H1 (cell line): ENCODE data around the gene SLC25A38. TPM values are rescaled to one million over a fixed set of nuclear protein-coding genes. Genes with fewer than 3 reads are reported as not detected.
A peak's percentile ranks its signal among the peaks of the same experiment; 100 is the strongest.

Experiments used
- CTCF ChIA-PET: fragments of 300-600 bp; sonication (Branson Sonifier 250); formaldehyde crosslinking; loops from one replicate; lab custom pipeline; 2021; ENCODE audit not compliant: partially characterized antibody; lab: Charles Lee
- POLR2A ChIA-PET: fragments of 300-600 bp; sonication (Branson Sonifier 250); formaldehyde crosslinking; loops from one replicate; lab custom pipeline; 2021; ENCODE audit warnings: inconsistent platforms; ENCODE audit not compliant: partially characterized antibody; lab: Charles Lee
- DNase-seq, 2 experiments: peaks; one replicate each; pipeline versions ENCODE4 v3.0.0 to v3.0.0-alpha.2; 2010 to 2022; ENCODE audit warnings: low spot score in 2 of 2, low read depth in 1 of 2, mixed read lengths in 1 of 2
- FAIRE-seq: peaks from 2 replicates; lab custom pipeline; 2011; peaks lifted over from hg19 to GRCh38; lab: Jason Lieb, UNC
- H2AFZ ChIP-seq: 2 replicates; pipeline ENCODE4 v1.8.1; 2012; ENCODE audit warnings: low read length, inconsistent platforms
- H2AK5ac ChIP-seq: 2 replicates; pipeline ENCODE4 v1.6.1; 2013; ENCODE audit warnings: low read depth, low read length
- H2BK120ac ChIP-seq: replicated peaks from 2 replicates; pipeline ENCODE3; 2013; ENCODE audit warnings: low read depth, low read length, inconsistent platforms
- H2BK12ac ChIP-seq: 2 replicates; pipeline ENCODE4 v1.6.1; 2013; ENCODE audit warnings: low read depth, low read length
- H2BK15ac ChIP-seq: 2 replicates; pipeline ENCODE4 v1.6.1; 2013; ENCODE audit warnings: low read length
- H2BK20ac ChIP-seq: 2 replicates; pipeline ENCODE4 v1.6.1; 2013; ENCODE audit warnings: low read length
- H2BK5ac ChIP-seq: 2 replicates; pipeline ENCODE4 v1.6.1; 2013; ENCODE audit warnings: low read depth, low read length
- H3K14ac ChIP-seq: 2 replicates; pipeline ENCODE4 v1.6.1; 2013; ENCODE audit warnings: inconsistent platforms; ENCODE audit not compliant: insufficient read length
- H3K18ac ChIP-seq: 2 replicates; pipeline ENCODE4 v1.6.1; 2013; ENCODE audit warnings: low read length; ENCODE audit errors: extremely low read depth
- H3K23ac ChIP-seq: 2 replicates; pipeline ENCODE4 v1.6.1; 2013; ENCODE audit warnings: inconsistent platforms; ENCODE audit not compliant: insufficient read length
- H3K23me2 ChIP-seq: 2 replicates; pipeline ENCODE4 v1.6.1; 2013; ENCODE audit warnings: low read depth, low read length
- H3K27ac ChIP-seq: 2 replicates; pipeline ENCODE4 v1.6.1; 2011; ENCODE audit warnings: low read depth, low read length, inconsistent platforms
- H3K27me3 ChIP-seq, 4 experiments: replicated peaks in 1 of 4; 1 replicate in 1 of 4; 2 replicates in 3 of 4; pipeline versions ENCODE4 v1.6.1 to v1.8.1; 2011 to 2013; ENCODE audit warnings: low read length in 3 of 4, mild to moderate bottlenecking in 3 of 4, inconsistent platforms in 2 of 4, mixed read lengths in 2 of 4, moderate library complexity in 1 of 4; ENCODE audit not compliant: control insufficient read depth in 3 of 4, insufficient read depth in 3 of 4; ENCODE audit errors: extremely low read depth in 1 of 4
- H3K36me3 ChIP-seq, 4 experiments: 2 replicates each; pipeline versions ENCODE4 v1.6.1 to v1.8.1; 2011 to 2013; ENCODE audit warnings: mild to moderate bottlenecking in 4 of 4, low read length in 3 of 4, moderate library complexity in 2 of 4, control low read depth in 1 of 4, inconsistent platforms in 1 of 4; ENCODE audit not compliant: insufficient read depth in 4 of 4, control insufficient read depth in 2 of 4
- H3K4ac ChIP-seq: replicated peaks from 2 replicates; pipeline ENCODE3; 2013; ENCODE audit warnings: low read length, low read depth, mixed read lengths, inconsistent platforms; ENCODE audit not compliant: insufficient read length
- H3K4me1 ChIP-seq, 4 experiments: replicated peaks in 1 of 4; 1 replicate in 1 of 4; 2 replicates in 3 of 4; pipeline versions ENCODE4 v1.6.1 to v1.8.1; 2011 to 2013; ENCODE audit warnings: low read length in 3 of 4, inconsistent platforms in 2 of 4, mixed read lengths in 1 of 4; ENCODE audit not compliant: insufficient read depth in 4 of 4, control insufficient read depth in 3 of 4
- H3K4me2 ChIP-seq, 2 experiments: 2 replicates each; pipeline versions ENCODE4 v1.6.1 to v1.8.1; 2011 to 2013; ENCODE audit warnings: low read depth in 2 of 2, low read length in 2 of 2, control low read depth in 1 of 2, inconsistent platforms in 1 of 2, mild to moderate bottlenecking in 1 of 2; ENCODE audit not compliant: insufficient read depth in 1 of 2
- H3K4me3 ChIP-seq, 4 experiments: fragments of 200-600, 300-600 bp in 1 of 4; sonication (generic), shearing (Covaris generic), sonication (Bioruptor Twin) in 1 of 4; 2 replicates each; pipeline versions ENCODE4 v1.5.1 to v1.8.1; 2011 to 2016; ENCODE audit warnings: low read length in 4 of 4, low read depth in 3 of 4, control low read depth in 2 of 4, inconsistent platforms in 2 of 4, mild to moderate bottlenecking in 2 of 4, mixed read lengths in 1 of 4, moderate library complexity in 1 of 4; ENCODE audit not compliant: insufficient read depth in 2 of 4; ENCODE audit errors: extremely low read depth in 1 of 4
- H3K56ac ChIP-seq: replicated peaks from 2 replicates; pipeline ENCODE3; 2013; ENCODE audit warnings: low read depth, mild to moderate bottlenecking, mixed read lengths, low read length, inconsistent platforms; ENCODE audit not compliant: insufficient read length
- H3K79me1 ChIP-seq: 2 replicates; pipeline ENCODE4 v1.6.1; 2013; ENCODE audit warnings: low read depth, low read length, control low read depth
- H3K79me2 ChIP-seq, 2 experiments: 2 replicates each; pipeline versions ENCODE4 v1.6.1 to v1.8.1; 2012 to 2013; ENCODE audit warnings: low read length in 2 of 2, mild to moderate bottlenecking in 2 of 2, inconsistent platforms in 1 of 2; ENCODE audit not compliant: insufficient read depth in 2 of 2, control insufficient read depth in 1 of 2
- H3K9ac ChIP-seq, 4 experiments: replicated peaks in 1 of 4; 1 replicate in 1 of 4; 2 replicates in 3 of 4; pipeline versions ENCODE4 v1.6.1 to v1.8.1; 2011 to 2013; ENCODE audit warnings: low read depth in 3 of 4, low read length in 3 of 4, control low read depth in 2 of 4, mild to moderate bottlenecking in 2 of 4, moderate library complexity in 2 of 4, inconsistent platforms in 1 of 4; ENCODE audit errors: extremely low read depth in 1 of 4
- H3K9me3 ChIP-seq, 2 experiments: 2 replicates each; pipeline versions ENCODE4 v1.6.1 to v1.8.1; 2012 to 2013; ENCODE audit warnings: mild to moderate bottlenecking in 2 of 2, moderate library complexity in 2 of 2, control low read depth in 1 of 2, inconsistent platforms in 1 of 2, low read depth in 1 of 2, low read length in 1 of 2, mixed read lengths in 1 of 2; ENCODE audit not compliant: insufficient read depth in 2 of 2
- H4K20me1 ChIP-seq, 2 experiments: replicated peaks in 1 of 2; 2 replicates each; pipeline versions ENCODE3 to v1.8.1; 2011 to 2013; ENCODE audit warnings: inconsistent platforms in 2 of 2, low read length in 2 of 2, mild to moderate bottlenecking in 1 of 2; ENCODE audit not compliant: insufficient read depth in 2 of 2, control insufficient read depth in 1 of 2
- H4K5ac ChIP-seq: 2 replicates; pipeline ENCODE4 v1.6.1; 2013; ENCODE audit warnings: low read length, low read depth, mixed read lengths, inconsistent platforms; ENCODE audit not compliant: insufficient read length
- H4K8ac ChIP-seq: 2 replicates; pipeline ENCODE4 v1.8.0; 2013; ENCODE audit warnings: mild to moderate bottlenecking, moderate library complexity, low read length, inconsistent platforms; ENCODE audit not compliant: insufficient read depth; ENCODE audit errors: extremely low read depth
- H4K91ac ChIP-seq: replicated peaks from 2 replicates; pipeline ENCODE3; 2013; ENCODE audit warnings: low read length, mixed read lengths, inconsistent platforms; ENCODE audit not compliant: insufficient read length
- HDAC6 ChIP-seq: IDR thresholded peaks from one replicate; pipeline ENCODE4 v1.7.1; 2012; ENCODE audit warnings: low read depth, mild to moderate bottlenecking, inconsistent platforms, low read length, moderate library complexity
- POLR2A ChIP-seq, 2 experiments: IDR thresholded peaks; 1 replicate in 1 of 2; 2 replicates in 1 of 2; pipeline ENCODE4 v1.6.1; 2011; ENCODE audit warnings: low read depth in 2 of 2, low read length in 2 of 2, mild to moderate bottlenecking in 2 of 2; ENCODE audit errors: control extremely low read depth in 1 of 2
- POLR2AphosphoS5 ChIP-seq: IDR thresholded peaks from 2 replicates; pipeline ENCODE4 v1.6.1; 2011; ENCODE audit warnings: low read depth, low read length
- WGBS, 2 experiments: shearing (Covaris generic) in 1 of 2; methylation state at CpG; one replicate each; pipeline versions ENCODE4 v1.1.6 to v1.1.7; 2013 to 2015; ENCODE audit warnings: low lambda C conversion rate in 2 of 2, mixed read lengths in 2 of 2, inconsistent platforms in 1 of 2, low coverage in 1 of 2, missing lambda C conversion rate in 1 of 2; ENCODE audit not compliant: insufficient replicate concordance in 2 of 2, insufficient coverage in 1 of 2, insufficient read length in 1 of 2; ENCODE audit errors: extremely low coverage in 1 of 2, missing lambda C conversion rate in 1 of 2; 5-methylcytosine and 5-hydroxymethylcytosine counted together
- polyA plus RNA-seq, 7 experiments: library from polyadenylated mRNA; depleted of rRNA in 3 of 7; stranded (reverse) in 5 of 7; unstranded in 2 of 7; fragments of >200 nt in 5 of 7; fragments of 200-250 nt in 2 of 7; gene quantifications; 1 replicate in 5 of 7; 2 replicates in 1 of 7; 4 replicates in 1 of 7; pipeline versions ENCODE4 v1.2.1 to v1.2.3, GENCODE V29; 2011 to 2013; ENCODE audit warnings: missing spikeins in 2 of 7, mixed read lengths in 2 of 7
- total RNA-seq: library from RNA; stranded (reverse); fragmentation: NEBNext Ultra II Directional; extraction: Animal tissue kit (Norgen Biotek cat#: 25700); gene quantifications from 2 replicates; pipeline ENCODE4 v1.2.1, GENCODE V29; 2021

The SLC25A38 gene
- total and polyA plus RNA-seq, 2 of the 8 experiments (the other 6 are each of a cell fraction or from before 2014, with no cell fraction given): 41.2 to 45.8 TPM

- TF ChIP-seq POLR2AphosphoS5: peak; percentile 17; the same call in 1 of the 2 replicates
- peak; percentile 6 to 78 for TF ChIP-seq POLR2A (IDR thresholded peaks at IDR 0.05; ENCODE audit: control extremely low read depth in 1 of 2, low read depth in 2 of 2, low read length in 2 of 2)
- no peak for TF ChIP-seq HDAC6
- peak overlapping the region; percentile 26; the same call in 1 of the 2 replicates for H3K18ac ChIP-seq
- CTCF ChIA-PET: interaction anchor here (1.0 to 4.3 kb wide), 6 partner anchors 8 to 758 kb away, joined by 3 to 30 read pairs (median 6); no protein-coding TSS in a partner anchor
- peaks cover 9% of the 10 kb centered on the region for H3K23me2 ChIP-seq
- no peak overlapping the region for H4K8ac ChIP-seq
- no peak overlapping the region for H2AK5ac ChIP-seq
- no peak overlapping the region; the same call in 1 of the 2 replicates for H2BK15ac ChIP-seq
- FAIRE-seq (no peak), DNase-seq (no peak)
- no peak overlapping the region for H4K91ac ChIP-seq
- H3K9ac ChIP-seq: peak overlapping the region in 2 of 4 experiments; percentile 26 to 28; a peak in 1 of 7 replicates
- H2BK5ac ChIP-seq: peak overlapping the region; percentile 49; the same call in 1 of the 2 replicates
- H3K79me2 ChIP-seq: peaks cover 8 to 38% of the 10 kb centered on the region in 2 experiments; a peak in 3 of 4 replicates
- H2BK12ac ChIP-seq: no peak overlapping the region
- peak overlapping the region; percentile 51 for H3K27ac ChIP-seq
- no peak overlapping the region for H4K5ac ChIP-seq
- H3K14ac ChIP-seq: no peak overlapping the region
- no peak overlapping the region for H2AFZ ChIP-seq
- H3K4me3 ChIP-seq: peak overlapping the region in 2 of 4 experiments; percentile 68 to 83; a peak in 4 of 8 replicates
- POLR2A ChIA-PET: interaction anchor here (0.7 to 33.7 kb wide), 25 partner anchors 1 to 275 kb away, joined by 3 to 771 read pairs (median 5); partner anchors contain the start of genes RPSA and SLC25A38
- no peaks in the 10 kb centered on the region for H3K27me3 ChIP-seq
- H3K4ac ChIP-seq: no peak overlapping the region
- H4K20me1 ChIP-seq: peaks cover 22% of the 10 kb centered on the region in 2 experiments
- peaks cover 10 to 14% (median 11%) of the 10 kb centered on the region in 4 experiments for H3K4me1 ChIP-seq
- no peak overlapping the region for H2BK120ac ChIP-seq
- no peak overlapping the region for H2BK20ac ChIP-seq
- H3K36me3 ChIP-seq: peaks cover 35 to 68% (median 54%) of the 10 kb centered on the region in 4 experiments
- H3K79me1 ChIP-seq: 0 out of 2 replicates have a peak, but pooled peaks cover 6% of the 10 kb centered on the region
- 89% methylated on average over 16 of the region's 21 CpGs; no CpG with 5 or more reads in 1 of the 2 experiments for WGBS, 2 experiments
- H3K4me2 ChIP-seq: peak overlapping the region; percentile 91 to 95
- H3K23ac ChIP-seq: no peak overlapping the region
- no peak overlapping the region for H3K56ac ChIP-seq
- no peaks in the 10 kb centered on the region for H3K9me3 ChIP-seq
These were observed 25.6 kb downstream of the SLC25A38 start for GRCh38 chr3:39408493-39409372.
